HG02610 (cell line): Measurements from ENCODE around the gene GOLGA6L22.
"Not testable (repeated sequence)": the region's sequence is repeated elsewhere in the genome, so short reads cannot be mapped to it uniquely, and the experiment has no call there.

ENCODE experiments used
- ATAC-seq: cut with Tn5 transposase; IDR thresholded peaks from one replicate; pipeline ENCODE4 v1.9.1; 2021; ENCODE audit warnings: mild to moderate bottlenecking, moderate library complexity; ENCODE audit not compliant: unreplicated experiment

GOLGA6L22 gene

GRCh38 chr15:22458603-22459002 lies at the start of gene GOLGA6L22:
Gene GOLGA6L22, plus strand, starts transcription at chr15:22458903. Its CDS starts 91 bp downstream, at chr15:22458994.
- ATAC-seq, result not testable (repeated sequence)

DNA sequence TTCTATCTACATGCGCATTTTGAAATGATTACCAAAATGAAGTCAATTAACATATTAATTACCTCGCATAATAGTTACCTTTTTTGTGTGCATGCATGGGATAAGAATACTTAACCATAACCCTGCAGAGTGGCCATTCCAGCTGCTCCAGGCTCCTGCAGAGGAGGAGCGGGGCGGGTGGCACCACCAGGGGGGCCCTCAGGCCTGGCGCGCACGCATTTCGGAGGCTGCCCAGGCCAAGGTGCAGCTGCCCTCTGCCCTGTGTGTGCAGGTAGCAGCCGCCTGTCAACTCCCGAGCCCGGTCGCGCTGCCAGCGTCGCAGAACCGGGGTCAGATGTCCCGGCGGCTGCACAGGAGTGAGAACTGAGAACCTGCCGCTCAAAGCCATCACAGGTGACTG lies 41.4 kb upstream of the GOLGA6L22 start:
- ATAC-seq, result not testable (repeated sequence)

DNA sequence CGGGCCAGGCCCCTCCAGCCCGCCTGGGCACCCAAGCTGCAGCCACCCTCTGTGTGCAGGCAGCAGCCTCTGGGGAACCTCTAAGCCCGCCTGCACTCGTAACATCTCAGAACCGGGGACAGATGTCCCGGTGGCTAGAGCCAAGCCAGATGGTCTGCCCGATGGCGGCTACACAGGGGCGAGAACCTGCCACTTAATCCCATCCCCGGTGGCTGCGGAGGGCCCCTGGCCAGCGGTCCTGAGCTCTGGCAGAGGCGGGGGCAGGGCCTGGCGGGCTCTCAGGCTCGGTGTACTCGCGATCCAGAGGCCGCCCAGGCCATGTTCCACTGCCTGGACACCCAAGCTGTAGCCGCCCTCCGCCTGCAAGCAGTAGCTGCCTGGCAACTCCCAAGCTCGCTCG lies 40.9 kb upstream of the GOLGA6L22 start:
- ATAC-seq, result not testable (repeated sequence)

DNA sequence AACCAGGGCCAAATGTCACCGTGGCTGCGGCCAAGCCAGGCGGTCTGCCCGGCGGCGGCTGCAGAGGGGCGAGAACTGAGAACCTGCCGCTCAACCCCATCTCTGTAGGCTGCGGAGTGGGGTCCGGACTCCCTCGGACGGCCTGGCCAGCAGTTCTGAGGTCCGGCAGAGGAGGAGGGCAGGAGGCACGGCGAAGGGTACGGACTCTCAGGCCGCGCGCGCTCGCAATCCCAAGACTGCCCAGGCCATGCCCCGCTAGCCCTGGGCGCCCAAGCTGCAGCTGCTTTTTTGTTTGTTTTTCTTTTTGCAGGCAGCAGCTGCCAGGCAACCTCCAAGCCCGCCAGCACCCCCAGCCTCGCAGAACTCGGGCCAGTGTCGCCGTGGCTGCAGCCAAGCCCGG lies 40.5 kb upstream of the GOLGA6L22 start:
- not testable (repeated sequence) for ATAC-seq

- not testable (repeated sequence) for ATAC-seq
Observed at GRCh38 chr15:22418666-22419065, 40.0 kb upstream of the GOLGA6L22 start.

DNA sequence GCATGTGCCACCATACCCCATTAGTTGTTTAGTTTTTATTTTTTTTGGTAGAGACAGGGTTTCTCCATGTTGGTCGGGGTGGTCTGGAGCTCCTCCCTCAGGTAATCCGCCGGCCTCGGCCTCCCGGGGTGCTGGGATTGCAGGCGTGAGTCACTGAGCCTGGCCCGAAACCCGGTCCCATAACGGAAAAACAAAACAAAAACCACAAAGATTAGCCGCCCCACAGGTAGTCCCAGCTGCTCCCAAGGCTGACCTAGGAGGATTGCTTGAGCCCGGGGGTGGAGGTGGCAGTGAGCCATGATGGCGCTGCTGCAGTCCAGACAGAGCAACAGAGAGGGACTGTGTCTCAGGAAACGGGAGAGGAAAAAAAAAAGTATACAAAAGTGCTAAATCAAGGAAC lies 38.4 kb upstream of the GOLGA6L22 start:
- not testable (repeated sequence) for ATAC-seq

DNA sequence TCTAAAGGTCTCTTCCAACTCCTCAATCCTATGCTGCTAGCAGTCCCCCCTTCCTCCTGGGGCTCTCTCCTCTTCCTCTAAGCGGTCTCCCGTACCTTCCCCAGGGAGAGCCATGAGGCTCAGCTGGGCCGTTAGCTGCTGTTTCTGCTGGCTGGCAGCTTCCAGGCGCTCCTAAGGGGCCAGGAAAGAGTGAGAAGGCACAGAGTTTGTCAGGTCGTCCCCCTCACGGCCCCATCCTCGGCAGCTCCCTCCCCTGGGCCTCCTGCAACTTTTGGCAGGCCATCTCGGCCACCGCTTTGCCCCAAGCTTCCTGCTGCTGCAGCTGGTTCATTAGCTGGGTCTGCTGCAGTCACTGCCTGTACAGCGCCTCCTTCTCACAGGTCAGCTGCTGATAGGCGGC lies 29.3 kb upstream of the GOLGA6L22 start:
- not testable (repeated sequence) for ATAC-seq

DNA sequence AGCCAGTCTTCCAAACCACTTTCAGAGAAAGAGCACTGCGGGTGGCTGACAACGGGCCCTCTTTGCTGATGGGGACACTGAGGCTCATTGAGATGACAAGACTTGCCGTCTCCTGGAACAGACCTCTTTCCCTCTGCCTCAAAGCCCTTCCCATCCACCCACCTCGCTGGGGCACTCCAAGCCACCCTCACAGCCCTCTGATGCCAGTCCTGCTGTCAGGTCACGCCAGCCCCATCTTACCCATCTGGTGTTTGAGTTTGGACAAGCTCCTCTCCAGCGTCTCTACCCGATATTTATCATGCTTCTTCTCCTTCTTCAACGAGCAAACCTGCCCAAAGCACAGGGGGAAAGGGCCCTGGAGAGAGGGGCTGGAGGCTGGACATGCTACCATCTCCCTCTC lies 27.0 kb upstream of the GOLGA6L22 start:
- ATAC-seq, result not testable (repeated sequence)

DNA sequence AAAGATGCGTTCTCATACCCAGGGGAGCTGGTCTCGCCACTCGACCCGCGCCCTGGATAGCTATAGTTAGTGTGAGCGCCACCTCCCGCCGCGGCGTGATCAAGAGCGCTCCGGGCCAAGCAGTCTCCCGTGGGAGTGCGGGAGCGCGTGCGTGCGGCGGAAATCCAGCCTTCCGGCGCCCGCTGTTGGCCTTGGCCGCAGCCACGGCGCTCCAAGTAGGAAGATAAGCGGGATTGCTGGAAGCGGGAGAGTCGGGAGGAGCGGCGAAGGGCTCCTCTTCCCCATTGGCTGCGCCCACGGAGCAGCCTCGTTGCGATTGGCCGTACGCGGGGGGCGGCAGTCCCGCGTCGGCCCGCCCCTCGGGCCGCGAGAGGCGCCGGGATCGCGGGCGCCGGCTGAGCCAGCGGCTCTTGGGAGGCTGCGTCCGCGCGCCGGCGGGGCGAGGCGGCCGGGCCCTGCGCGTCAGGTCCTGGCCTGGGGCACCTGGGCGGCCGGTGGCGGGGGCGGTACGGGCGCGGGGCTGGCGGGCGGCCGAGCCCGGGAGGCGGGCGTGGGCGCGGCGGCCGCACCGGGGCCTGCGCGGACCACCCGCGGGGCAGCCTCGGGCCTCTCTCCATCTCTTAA lies 35.9 kb downstream of the GOLGA6L22 start:
- not testable (repeated sequence) for ATAC-seq

- ATAC-seq, result not testable (repeated sequence)
Observed at GRCh38 chr15:22497200-22497599, 38.5 kb downstream of the GOLGA6L22 start.

- not testable (repeated sequence) for ATAC-seq
Observed at GRCh38 chr15:22498220-22498925, 39.7 kb downstream of the GOLGA6L22 start.

GRCh38 chr15:22502272-22502671 lies 43.6 kb downstream of the GOLGA6L22 start:
- ATAC-seq, result not testable (repeated sequence)

- not testable (repeated sequence) for ATAC-seq
Observed at GRCh38 chr15:22506959-22507358, 48.3 kb downstream of the GOLGA6L22 start.

- ATAC-seq, result not testable (repeated sequence)
Observed at GRCh38 chr15:22516140-22516539, 57.4 kb downstream of the GOLGA6L22 start.
